ENCODE measurements around the gene GPR156.

- TF ChIP-seq POLR2A (IDR thresholded peaks at IDR 0.05) (no peak), CTCF (IDR thresholded peaks at IDR 0.05) (no peak)
Observed at GRCh38 chr3:120258009-120258408, 27.0 kb downstream of the GPR156 start.
